Liver (tissue), 9 donors: Measurements from ENCODE around the gene MOV10L1. TPM values are rescaled to one million over a fixed set of nuclear protein-coding genes. Genes with fewer than 3 reads are reported as not detected.

Source experiments
- DNase-seq: peaks from one replicate; pipeline ENCODE4 v3.0.0-alpha.2; 2017; ENCODE audit warnings: low spot score
- H3K27ac ChIP-seq, 2 donors: one replicate each; pipeline ENCODE4 v1.7.0; 2013; ENCODE audit warnings: inconsistent platforms in 2 of 2, low read length in 2 of 2, control low read depth in 1 of 2, low read depth in 1 of 2, mild to moderate bottlenecking in 1 of 2
- H3K27me3 ChIP-seq, 4 donors: one replicate each; pipeline versions ENCODE4 v1.6.1 to v1.7.0; 2013; ENCODE audit warnings: low read length in 3 of 4, inconsistent platforms in 1 of 4, mild to moderate bottlenecking in 1 of 4, moderate library complexity in 1 of 4; ENCODE audit not compliant: control insufficient read depth in 4 of 4, insufficient read depth in 4 of 4
- H3K36me3 ChIP-seq, 4 donors: one replicate each; pipeline versions ENCODE4 v1.6.1 to v1.7.0; 2013; ENCODE audit warnings: low read length in 3 of 4, mild to moderate bottlenecking in 3 of 4, low read depth in 1 of 4, moderate library complexity in 1 of 4; ENCODE audit not compliant: control insufficient read depth in 4 of 4, insufficient read depth in 3 of 4
- H3K4me1 ChIP-seq, 4 donors: one replicate each; pipeline versions ENCODE4 v1.6.1 to v1.7.0; 2013; ENCODE audit warnings: low read length in 3 of 4, mild to moderate bottlenecking in 3 of 4, moderate library complexity in 1 of 4; ENCODE audit not compliant: control insufficient read depth in 4 of 4, insufficient read depth in 4 of 4
- H3K4me3 ChIP-seq, 3 donors: one replicate each; pipeline versions ENCODE4 v1.6.1 to v1.7.0; 2013; ENCODE audit warnings: low read length in 3 of 3, control low read depth in 1 of 3, low read depth in 1 of 3, mild to moderate bottlenecking in 1 of 3
- H3K9ac ChIP-seq, 2 donors: one replicate each; pipeline ENCODE4 v1.7.0; 2013; ENCODE audit warnings: low read length in 2 of 2, mild to moderate bottlenecking in 2 of 2, moderate library complexity in 2 of 2, control low read depth in 1 of 2, low read depth in 1 of 2
- H3K9me3 ChIP-seq, 4 donors: one replicate each; pipeline versions ENCODE4 v1.6.1 to v1.7.0; 2013; ENCODE audit warnings: low read length in 3 of 4; ENCODE audit not compliant: control insufficient read depth in 4 of 4
- EGR1 ChIP-seq, 2 donors: IDR thresholded peaks; 2 replicates each; pipeline ENCODE4 v1.6.1; 2016 to 2018; ENCODE audit warnings: antibody characterized with exemption in 2 of 2, low read depth in 2 of 2
- FOXA1 ChIP-seq: IDR thresholded peaks from 2 replicates; pipeline ENCODE4 v1.6.1; 2016; ENCODE audit warnings: antibody characterized with exemption
- FOXA2 ChIP-seq: IDR thresholded peaks from 2 replicates; pipeline ENCODE4 v1.6.1; 2016; ENCODE audit warnings: antibody characterized with exemption
- GABPA ChIP-seq, 2 donors: IDR thresholded peaks in 1 of 2; conservative IDR thresholded peaks in 1 of 2; 2 replicates each; pipeline ENCODE4 v1.6.1; 2016; ENCODE audit warnings: antibody characterized with exemption in 2 of 2, mild to moderate bottlenecking in 1 of 2, moderate library complexity in 1 of 2
- HNF4A ChIP-seq, 2 donors: conservative IDR thresholded peaks; 2 replicates each; pipeline ENCODE4 v1.6.1; 2016; ENCODE audit warnings: antibody characterized with exemption in 2 of 2, mild to moderate bottlenecking in 2 of 2
- HNF4G ChIP-seq: IDR thresholded peaks from 2 replicates; pipeline ENCODE4 v1.6.1; 2016; ENCODE audit warnings: antibody characterized with exemption
- NR2F2 ChIP-seq: IDR thresholded peaks from 2 replicates; pipeline ENCODE4 v1.6.1; 2016; ENCODE audit warnings: antibody characterized with exemption
- RAD21 ChIP-seq, 2 donors: IDR thresholded peaks; 2 replicates each; pipeline ENCODE4 v1.6.1; 2016; ENCODE audit warnings: antibody characterized with exemption in 2 of 2, mild to moderate bottlenecking in 2 of 2
- RXRA ChIP-seq, 2 donors: IDR thresholded peaks; 2 replicates each; pipeline ENCODE4 v1.6.1; 2017 to 2018; ENCODE audit warnings: antibody characterized with exemption in 2 of 2, mild to moderate bottlenecking in 1 of 2
- TAF1 ChIP-seq: conservative IDR thresholded peaks from 2 replicates; pipeline ENCODE4 v1.6.1; 2016; ENCODE audit warnings: antibody characterized with exemption, mild to moderate bottlenecking
- YY1 ChIP-seq: IDR thresholded peaks from 2 replicates; pipeline ENCODE4 v1.6.1; 2016; ENCODE audit warnings: antibody characterized with exemption, mild to moderate bottlenecking
- WGBS: extraction: QIAGEN DNeasy Blood & Tissue Kit; methylation state at CpG from one replicate; pipeline ENCODE4 v1.1.7; 2013; 5-methylcytosine and 5-hydroxymethylcytosine counted together
- polyA plus RNA-seq, 2 donors: library from polyadenylated mRNA; stranded (reverse) in 1 of 2; unstranded in 1 of 2; fragments of 200-250 nt in 1 of 2; fragments of >200 nt in 1 of 2; fragmentation: Nextera tagmentation in 1 of 2; extraction: Ambion mirVana in 1 of 2; gene quantifications; one replicate each; pipeline versions ENCODE4 v1.2.1 to v1.2.3, GENCODE V29; 2013 to 2015
- total RNA-seq, 2 donors: library from RNA; depleted of rRNA; stranded (reverse); fragments of >200 nt; gene quantifications; one replicate each; pipeline ENCODE4 v1.2.3, GENCODE V29; 2014
- TF ChIP-seq, protein P1 (sequence below): IDR thresholded peaks from 2 replicates; pipeline ENCODE4 v1.6.1; 2016; ENCODE audit warnings: antibody characterized with exemption
- TF ChIP-seq, protein P2 (sequence below): IDR thresholded peaks from 2 replicates; pipeline ENCODE4 v1.6.1; 2016; ENCODE audit warnings: antibody characterized with exemption
- TF ChIP-seq, protein P3 (sequence below): IDR thresholded peaks from 2 replicates; pipeline ENCODE4 v1.6.1; 2016; ENCODE audit warnings: antibody characterized with exemption, mild to moderate bottlenecking
- TF ChIP-seq, protein P4 (sequence below): fragments of 150-350 bp; IDR thresholded peaks from 2 replicates; pipeline ENCODE4 v1.5.1; 2017; ENCODE audit warnings: improper control_type of control experiment, low read depth, low read length; ENCODE audit not compliant: missing input control
- donor health status: healthy.
- donor health status: healthy.
- donor health status: healthy.
- donor health status: healthy.
- donor health status: healthy.

Gene MOV10L1
- total and polyA plus RNA-seq, 4 donors, result 0.07 to 0.47 (median 0.17) TPM

DNA sequence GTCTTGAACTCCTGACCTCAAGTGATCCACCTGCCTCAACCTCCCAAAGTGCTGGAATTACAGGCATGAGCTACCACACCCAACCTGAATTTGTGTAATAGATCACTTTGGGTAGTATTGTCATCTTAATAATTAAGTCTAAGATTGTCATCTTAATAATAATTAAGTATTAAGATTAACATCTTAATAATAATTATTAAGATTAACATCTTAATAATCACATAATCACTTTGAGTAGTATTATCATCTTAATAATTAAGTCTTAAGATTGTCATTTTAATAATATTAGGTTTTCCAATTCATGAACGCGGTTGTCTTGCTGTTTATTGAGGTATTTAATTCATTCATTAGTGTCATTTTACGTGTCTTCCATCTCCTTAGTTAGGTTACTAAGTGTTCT, 8.2 kb downstream of the MOV10L1 start:
- Histone ChIP-seq H3K27me3 (no peaks in the 10 kb centered on the region), H3K9me3 (no peaks in the 10 kb centered on the region), H3K4me1 (no peaks in the 10 kb centered on the region), H3K9ac (no peak overlapping the region), H3K36me3 (no peaks in the 10 kb centered on the region), H3K27ac (no peak overlapping the region), H3K4me3 (no peak overlapping the region)
- DNase-seq, result no peak
- 95% methylated on average over 3 of the region's 3 CpGs for WGBS
- TF ChIP-seq, protein P1, sequence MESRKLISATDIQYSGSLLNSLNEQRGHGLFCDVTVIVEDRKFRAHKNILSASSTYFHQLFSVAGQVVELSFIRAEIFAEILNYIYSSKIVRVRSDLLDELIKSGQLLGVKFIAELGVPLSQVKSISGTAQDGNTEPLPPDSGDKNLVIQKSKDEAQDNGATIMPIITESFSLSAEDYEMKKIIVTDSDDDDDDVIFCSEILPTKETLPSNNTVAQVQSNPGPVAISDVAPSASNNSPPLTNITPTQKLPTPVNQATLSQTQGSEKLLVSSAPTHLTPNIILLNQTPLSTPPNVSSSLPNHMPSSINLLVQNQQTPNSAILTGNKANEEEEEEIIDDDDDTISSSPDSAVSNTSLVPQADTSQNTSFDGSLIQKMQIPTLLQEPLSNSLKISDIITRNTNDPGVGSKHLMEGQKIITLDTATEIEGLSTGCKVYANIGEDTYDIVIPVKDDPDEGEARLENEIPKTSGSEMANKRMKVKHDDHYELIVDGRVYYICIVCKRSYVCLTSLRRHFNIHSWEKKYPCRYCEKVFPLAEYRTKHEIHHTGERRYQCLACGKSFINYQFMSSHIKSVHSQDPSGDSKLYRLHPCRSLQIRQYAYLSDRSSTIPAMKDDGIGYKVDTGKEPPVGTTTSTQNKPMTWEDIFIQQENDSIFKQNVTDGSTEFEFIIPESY, result no peak
- TF ChIP-seq NR2F2 (no peak), HNF4A (conservative IDR thresholded peaks at IDR 0.05) (no peak), HNF4G (no peak), GABPA (IDR thresholded peaks at IDR 0.05 in 1 of 2, conservative IDR thresholded peaks at IDR 0.05 in 1 of 2) (no peak), YY1 (no peak), FOXA1 (no peak), FOXA2 (no peak)
- TF ChIP-seq, protein P2, sequence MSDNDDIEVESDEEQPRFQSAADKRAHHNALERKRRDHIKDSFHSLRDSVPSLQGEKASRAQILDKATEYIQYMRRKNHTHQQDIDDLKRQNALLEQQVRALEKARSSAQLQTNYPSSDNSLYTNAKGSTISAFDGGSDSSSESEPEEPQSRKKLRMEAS, result no peak
- TF ChIP-seq, protein P3, sequence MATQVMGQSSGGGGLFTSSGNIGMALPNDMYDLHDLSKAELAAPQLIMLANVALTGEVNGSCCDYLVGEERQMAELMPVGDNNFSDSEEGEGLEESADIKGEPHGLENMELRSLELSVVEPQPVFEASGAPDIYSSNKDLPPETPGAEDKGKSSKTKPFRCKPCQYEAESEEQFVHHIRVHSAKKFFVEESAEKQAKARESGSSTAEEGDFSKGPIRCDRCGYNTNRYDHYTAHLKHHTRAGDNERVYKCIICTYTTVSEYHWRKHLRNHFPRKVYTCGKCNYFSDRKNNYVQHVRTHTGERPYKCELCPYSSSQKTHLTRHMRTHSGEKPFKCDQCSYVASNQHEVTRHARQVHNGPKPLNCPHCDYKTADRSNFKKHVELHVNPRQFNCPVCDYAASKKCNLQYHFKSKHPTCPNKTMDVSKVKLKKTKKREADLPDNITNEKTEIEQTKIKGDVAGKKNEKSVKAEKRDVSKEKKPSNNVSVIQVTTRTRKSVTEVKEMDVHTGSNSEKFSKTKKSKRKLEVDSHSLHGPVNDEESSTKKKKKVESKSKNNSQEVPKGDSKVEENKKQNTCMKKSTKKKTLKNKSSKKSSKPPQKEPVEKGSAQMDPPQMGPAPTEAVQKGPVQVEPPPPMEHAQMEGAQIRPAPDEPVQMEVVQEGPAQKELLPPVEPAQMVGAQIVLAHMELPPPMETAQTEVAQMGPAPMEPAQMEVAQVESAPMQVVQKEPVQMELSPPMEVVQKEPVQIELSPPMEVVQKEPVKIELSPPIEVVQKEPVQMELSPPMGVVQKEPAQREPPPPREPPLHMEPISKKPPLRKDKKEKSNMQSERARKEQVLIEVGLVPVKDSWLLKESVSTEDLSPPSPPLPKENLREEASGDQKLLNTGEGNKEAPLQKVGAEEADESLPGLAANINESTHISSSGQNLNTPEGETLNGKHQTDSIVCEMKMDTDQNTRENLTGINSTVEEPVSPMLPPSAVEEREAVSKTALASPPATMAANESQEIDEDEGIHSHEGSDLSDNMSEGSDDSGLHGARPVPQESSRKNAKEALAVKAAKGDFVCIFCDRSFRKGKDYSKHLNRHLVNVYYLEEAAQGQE, result no peak
- TF ChIP-seq, protein P4, sequence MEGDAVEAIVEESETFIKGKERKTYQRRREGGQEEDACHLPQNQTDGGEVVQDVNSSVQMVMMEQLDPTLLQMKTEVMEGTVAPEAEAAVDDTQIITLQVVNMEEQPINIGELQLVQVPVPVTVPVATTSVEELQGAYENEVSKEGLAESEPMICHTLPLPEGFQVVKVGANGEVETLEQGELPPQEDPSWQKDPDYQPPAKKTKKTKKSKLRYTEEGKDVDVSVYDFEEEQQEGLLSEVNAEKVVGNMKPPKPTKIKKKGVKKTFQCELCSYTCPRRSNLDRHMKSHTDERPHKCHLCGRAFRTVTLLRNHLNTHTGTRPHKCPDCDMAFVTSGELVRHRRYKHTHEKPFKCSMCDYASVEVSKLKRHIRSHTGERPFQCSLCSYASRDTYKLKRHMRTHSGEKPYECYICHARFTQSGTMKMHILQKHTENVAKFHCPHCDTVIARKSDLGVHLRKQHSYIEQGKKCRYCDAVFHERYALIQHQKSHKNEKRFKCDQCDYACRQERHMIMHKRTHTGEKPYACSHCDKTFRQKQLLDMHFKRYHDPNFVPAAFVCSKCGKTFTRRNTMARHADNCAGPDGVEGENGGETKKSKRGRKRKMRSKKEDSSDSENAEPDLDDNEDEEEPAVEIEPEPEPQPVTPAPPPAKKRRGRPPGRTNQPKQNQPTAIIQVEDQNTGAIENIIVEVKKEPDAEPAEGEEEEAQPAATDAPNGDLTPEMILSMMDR, result no peak

DNA sequence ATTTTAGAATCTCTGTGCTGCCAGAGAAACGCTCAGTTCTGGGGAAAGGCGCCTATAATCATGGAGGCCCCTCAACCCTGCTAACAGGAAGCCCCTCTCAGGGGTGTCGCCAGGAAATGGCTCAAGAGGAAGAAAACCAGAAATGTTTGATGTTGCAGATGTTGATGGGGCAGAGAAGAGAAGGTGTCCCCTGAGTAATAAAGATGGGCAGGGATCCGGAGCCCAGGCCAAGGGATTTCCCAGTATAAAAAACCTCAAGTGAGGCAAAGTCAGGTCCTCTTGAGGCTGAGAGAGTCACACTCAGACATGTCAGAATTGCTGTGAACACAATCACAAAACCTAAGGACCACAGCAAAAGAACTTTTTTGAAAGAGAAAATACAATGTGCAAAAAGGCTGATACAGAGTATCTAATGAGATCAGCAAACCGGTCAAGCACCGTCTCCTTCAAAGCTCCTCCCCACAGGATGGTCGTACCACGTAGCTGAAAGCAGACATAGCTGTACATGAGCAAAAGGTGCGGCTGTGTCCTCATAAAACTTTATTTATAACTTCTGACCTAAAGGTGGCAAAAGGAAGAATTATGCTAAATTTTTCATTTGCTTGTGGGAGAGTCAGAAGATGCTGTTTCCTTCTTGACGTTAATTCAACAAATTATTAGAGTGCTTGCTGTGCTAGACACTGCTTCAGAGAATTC, 12.2 kb downstream of the MOV10L1 start:
- no peak overlapping the region for H3K27ac ChIP-seq
- no peaks in the 10 kb centered on the region for H3K36me3 ChIP-seq
- no peaks in the 10 kb centered on the region for H3K27me3 ChIP-seq
- DNase-seq, result no peak
- 88% methylated on average over 10 of the region's 10 CpGs for WGBS
- no peaks in the 10 kb centered on the region for H3K4me1 ChIP-seq
- no peak overlapping the region for H3K9ac ChIP-seq
- no peaks in the 10 kb centered on the region for H3K9me3 ChIP-seq
- H3K4me3 ChIP-seq, result no peak overlapping the region
- TF ChIP-seq GABPA (IDR thresholded peaks at IDR 0.05 in 1 of 2, conservative IDR thresholded peaks at IDR 0.05 in 1 of 2) (no peak), EGR1 (IDR thresholded peaks at IDR 0.05; ENCODE audit: low read depth in 2 of 2) (no peak), HNF4G (no peak), RAD21 (IDR thresholded peaks at IDR 0.05) (no peak), RXRA (IDR thresholded peaks at IDR 0.05) (no peak), HNF4A (conservative IDR thresholded peaks at IDR 0.05) (no peak), TAF1 (no peak)
- TF ChIP-seq, protein P1, result no peak
- TF ChIP-seq, protein P4, result no peak
